ENCODE measurements around the gene PRR16. TPM values are rescaled to one million over a fixed set of nuclear protein-coding genes. Genes with fewer than 3 reads are reported as not detected.
A peak's percentile ranks its signal among the peaks of the same experiment; 100 is the strongest.
"Not testable (repeated sequence)": the region's sequence is repeated elsewhere in the genome, so short reads cannot be mapped to it uniquely, and the experiment has no call there.

Gene PRR16
- total RNA-seq: 18.3 and 20.9 TPM in 2 replicates
- long read RNA-seq, partial matches to known transcripts: 2 of 8 reads
- long read RNA-seq, other reads (novel, unspliced or antisense): 6 of 8 reads

DNA sequence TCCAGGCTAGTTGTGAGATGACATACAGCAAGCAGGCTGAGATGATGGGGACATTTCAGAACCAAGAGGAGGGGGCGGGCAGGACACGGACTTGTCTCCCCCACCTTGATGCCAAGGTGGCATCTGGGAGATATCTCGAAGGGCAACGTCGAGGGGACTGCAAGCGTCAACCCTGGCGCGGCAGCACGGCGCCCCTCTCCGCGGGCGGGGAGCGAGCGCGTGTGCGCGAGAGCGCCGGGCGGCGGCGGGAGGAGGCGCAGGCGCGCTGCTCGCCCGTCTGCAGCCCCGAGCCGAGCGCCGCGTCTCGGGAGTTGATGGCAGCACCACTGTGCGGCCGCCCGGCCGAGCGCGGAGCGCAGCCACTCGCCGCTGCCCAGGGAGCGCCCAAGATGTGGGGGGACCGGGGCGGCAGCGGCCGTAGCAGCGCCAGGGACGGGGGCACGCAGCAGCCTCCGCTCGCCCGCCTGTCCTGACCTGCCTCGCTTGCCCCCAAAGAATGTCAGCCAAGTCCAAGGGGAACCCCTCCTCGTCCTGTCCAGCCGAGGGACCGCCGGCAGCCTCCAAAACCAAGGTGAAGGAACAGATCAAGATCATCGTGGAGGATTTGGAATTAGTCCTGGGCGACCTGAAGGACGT is at the start of gene PRR16:
TSS of gene PRR16 (plus strand) at position 310 of the 636 bp plus-strand sequence.
- H3K36me3 Mint-ChIP-seq (ENCODE audit: unreplicated experiment): no peaks in the 10 kb centered on the region
- peak; percentile 53 for TF ChIP-seq CTCF (IDR thresholded peaks at IDR 0.05)
- no peaks in the 10 kb centered on the region for H3K9me3 Mint-ChIP-seq (ENCODE audit: unreplicated experiment)
- no peaks in the 10 kb centered on the region for H3K27me3 Mint-ChIP-seq (ENCODE audit: unreplicated experiment)
- peak within 1 kb of the TSS; percentile 89 for H3K27ac Mint-ChIP-seq (ENCODE audit: unreplicated experiment)
- peak; percentile 90 for DNase-seq (ENCODE audit: extremely low spot score, unreplicated experiment)
- H3K4me1 Mint-ChIP-seq (ENCODE audit: unreplicated experiment): peaks cover 43% of the 10 kb centered on the region
- peak within 1 kb of the TSS; percentile 94 for H3K4me3 Mint-ChIP-seq (ENCODE audit: unreplicated experiment)

DNA sequence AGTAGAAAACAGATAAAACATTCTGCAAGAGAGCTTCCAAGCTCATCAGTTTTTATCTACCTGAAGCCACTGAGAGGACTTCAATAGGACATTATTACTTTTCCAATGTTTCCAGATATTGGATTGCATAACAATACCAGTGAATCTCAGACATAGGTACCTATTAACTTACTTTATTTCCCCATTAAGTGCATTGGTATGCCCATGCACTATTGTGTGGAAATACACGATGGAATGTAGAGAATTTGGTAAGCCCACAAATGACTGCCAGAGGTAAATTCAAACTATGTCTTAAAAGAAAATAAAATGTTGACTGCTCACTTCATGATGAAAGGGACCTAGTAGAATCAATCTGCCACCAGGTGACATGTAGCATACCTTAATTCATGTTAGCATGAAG is 48.1 kb upstream of the PRR16 start:
- Mint-ChIP-seq H3K27me3 (ENCODE audit: unreplicated experiment) (no peaks in the 10 kb centered on the region), H3K36me3 (ENCODE audit: unreplicated experiment) (no peaks in the 10 kb centered on the region), H3K4me3 (ENCODE audit: unreplicated experiment) (no peak overlapping the region)

GRCh38 chr5:120419127-120419526 is 45.0 kb upstream of the PRR16 start:
- Mint-ChIP-seq H3K27ac (ENCODE audit: unreplicated experiment) (peak overlapping the region; percentile 9), H3K27me3 (ENCODE audit: unreplicated experiment) (no peaks in the 10 kb centered on the region), H3K4me1 (ENCODE audit: unreplicated experiment) (peaks cover 17% of the 10 kb centered on the region), H3K9me3 (ENCODE audit: unreplicated experiment) (peaks cover 7% of the 10 kb centered on the region), H3K4me3 (ENCODE audit: unreplicated experiment) (no peak overlapping the region), H3K36me3 (ENCODE audit: unreplicated experiment) (no peaks in the 10 kb centered on the region)
- no peak for DNase-seq (ENCODE audit: extremely low spot score, unreplicated experiment)
- TF ChIP-seq CTCF (IDR thresholded peaks at IDR 0.05): no peak

More for the DNA sequence above, 48.1 kb upstream of the PRR16 start:
- TF ChIP-seq CTCF (IDR thresholded peaks at IDR 0.05): no peak
- Mint-ChIP-seq H3K27ac (ENCODE audit: unreplicated experiment) (no peak overlapping the region), H3K9me3 (ENCODE audit: unreplicated experiment) (peaks cover 10% of the 10 kb centered on the region), H3K4me1 (ENCODE audit: unreplicated experiment) (peaks cover 17% of the 10 kb centered on the region)
- no peak for DNase-seq (ENCODE audit: extremely low spot score, unreplicated experiment)

- H3K4me3 Mint-ChIP-seq (ENCODE audit: unreplicated experiment); H3K4me1 Mint-ChIP-seq (ENCODE audit: unreplicated experiment); DNase-seq (ENCODE audit: extremely low spot score, unreplicated experiment); H3K27me3 Mint-ChIP-seq (ENCODE audit: unreplicated experiment); H3K36me3 Mint-ChIP-seq (ENCODE audit: unreplicated experiment); H3K27ac Mint-ChIP-seq (ENCODE audit: unreplicated experiment): not testable (repeated sequence)
- peaks cover 27% of the 10 kb centered on the region for H3K9me3 Mint-ChIP-seq (ENCODE audit: unreplicated experiment)
Measured at GRCh38 chr5:120426633-120427275, 37.3 kb upstream of the PRR16 start.

DNA sequence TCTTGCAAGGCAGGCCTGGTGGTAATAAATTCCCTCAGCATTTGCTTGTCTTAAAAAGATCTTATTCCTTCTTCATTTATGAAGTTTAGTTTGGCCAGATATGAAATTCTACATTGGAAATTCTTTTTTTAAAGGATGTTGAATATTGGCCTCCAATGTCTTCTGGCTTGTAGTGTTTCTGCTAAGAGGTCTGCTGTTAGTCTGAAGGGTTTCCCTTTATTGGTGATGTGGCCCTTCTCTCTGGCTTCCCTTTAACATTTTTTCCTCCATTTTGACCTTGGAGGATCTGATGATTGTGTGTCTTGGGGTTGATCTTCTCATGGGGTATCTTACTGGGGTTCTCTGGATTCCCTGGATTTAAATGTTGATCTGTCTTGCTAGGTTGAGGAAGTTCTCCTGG is 33.5 kb upstream of the PRR16 start:
- Mint-ChIP-seq H3K36me3 (ENCODE audit: unreplicated experiment) (no peaks in the 10 kb centered on the region), H3K4me1 (ENCODE audit: unreplicated experiment) (no peaks in the 10 kb centered on the region), H3K27ac (ENCODE audit: unreplicated experiment) (no peak overlapping the region), H3K4me3 (ENCODE audit: unreplicated experiment) (no peak overlapping the region), H3K27me3 (ENCODE audit: unreplicated experiment) (no peaks in the 10 kb centered on the region), H3K9me3 (ENCODE audit: unreplicated experiment) (peaks cover 27% of the 10 kb centered on the region)
- DNase-seq (ENCODE audit: extremely low spot score, unreplicated experiment): no peak
- no peak for TF ChIP-seq CTCF (IDR thresholded peaks at IDR 0.05)
